ENCODE results near the gene SYNE3. TPM values are rescaled to one million over a fixed set of nuclear protein-coding genes. Genes with fewer than 3 reads are reported as not detected.
"Not testable (repeated sequence)": the region's sequence is repeated elsewhere in the genome, so short reads cannot be mapped to it uniquely, and the experiment has no call there.

Gene SYNE3
- total RNA-seq, 2 donors from 2014 or later: 78.9 to 79.1 TPM

DNA sequence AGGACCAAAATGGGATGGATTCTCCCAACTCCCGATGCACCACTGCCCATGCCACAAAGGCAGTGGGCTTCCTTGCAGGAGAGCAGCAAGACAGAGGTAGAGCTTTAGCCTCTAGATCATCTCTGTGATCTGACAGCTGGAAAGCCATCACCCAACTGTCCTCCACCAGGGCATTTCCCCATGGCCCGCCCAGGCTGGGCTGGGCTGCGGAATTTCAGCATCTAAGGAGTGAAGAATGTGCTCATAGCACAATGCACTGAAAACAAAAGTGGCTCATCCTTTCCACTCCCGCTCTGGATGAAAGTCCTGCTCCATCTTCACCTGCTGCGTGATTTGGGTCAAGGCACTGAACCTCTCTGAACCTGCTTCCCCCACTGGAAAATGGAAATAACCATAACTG is 5.6 kb downstream of the SYNE3 start:
- Mint-ChIP-seq H3K4me3 (no peak overlapping the region), H3K9me3 (no peaks in the 10 kb centered on the region)
- no peak for ATAC-seq (replicated peaks)

DNA sequence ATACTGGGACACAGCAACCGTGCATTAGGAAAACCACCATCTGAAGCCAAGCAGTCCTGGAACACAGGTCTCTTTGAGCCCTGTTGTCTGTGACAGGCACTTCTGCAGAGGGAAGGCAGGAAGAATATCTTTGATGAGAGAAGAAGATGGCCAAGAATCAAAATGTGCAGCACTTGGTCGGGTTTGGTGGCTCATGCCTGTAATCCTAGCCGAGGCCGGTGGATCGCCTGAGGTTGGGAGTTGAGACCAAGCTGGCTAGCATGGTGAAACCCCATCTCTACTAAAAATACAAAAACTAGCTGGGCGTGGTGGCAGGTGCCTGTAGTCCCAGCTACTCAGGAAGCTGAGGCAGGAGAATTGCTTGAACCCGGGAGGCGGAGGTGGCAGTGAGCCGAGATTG is 6.1 kb downstream of the SYNE3 start:
- not testable (repeated sequence) for H3K9me3 Mint-ChIP-seq; H3K27me3 Mint-ChIP-seq; ATAC-seq (replicated peaks)
- H3K27ac Mint-ChIP-seq: peak overlapping the region; percentile 70
- peak overlapping the region; percentile 31 for H3K4me3 Mint-ChIP-seq
- peaks cover 46% of the 10 kb centered on the region for H3K4me1 Mint-ChIP-seq
- peaks cover 79% of the 10 kb centered on the region for H3K36me3 Mint-ChIP-seq (ENCODE audit: low read depth)

More for the DNA sequence above, 5.6 kb downstream of the SYNE3 start:
- Mint-ChIP-seq H3K27me3 (no peaks in the 10 kb centered on the region), H3K36me3 (ENCODE audit: low read depth) (peaks cover 79% of the 10 kb centered on the region), H3K4me1 (peaks cover 44% of the 10 kb centered on the region), H3K27ac (no peak overlapping the region)

DNA sequence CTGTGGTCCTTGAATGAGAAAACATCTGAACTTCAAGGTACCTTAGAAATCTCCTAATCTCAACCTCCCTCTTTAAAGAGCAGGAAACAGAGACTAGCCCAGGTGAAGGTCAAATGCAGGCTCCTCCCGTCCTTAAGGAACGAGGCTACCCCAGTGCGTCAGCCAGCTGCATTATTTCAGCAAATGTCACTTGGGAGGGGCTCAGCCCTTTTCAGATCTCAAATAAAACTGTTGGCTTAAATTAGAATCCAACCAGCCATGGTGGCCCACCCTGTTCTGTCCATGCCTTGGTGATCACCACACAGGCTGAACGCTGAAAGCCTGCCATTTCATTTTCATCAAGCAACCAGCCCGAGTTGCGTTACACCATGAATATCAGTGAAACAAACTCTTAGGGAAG is 7.0 kb downstream of the SYNE3 start:
- peak overlapping the region; percentile 70 for H3K27ac Mint-ChIP-seq
- H3K9me3 Mint-ChIP-seq: no peaks in the 10 kb centered on the region
- peaks cover 75% of the 10 kb centered on the region for H3K36me3 Mint-ChIP-seq (ENCODE audit: low read depth)
- no peak overlapping the region for H3K4me3 Mint-ChIP-seq
- peaks cover 49% of the 10 kb centered on the region for H3K4me1 Mint-ChIP-seq
- no peaks in the 10 kb centered on the region for H3K27me3 Mint-ChIP-seq
- no peak for ATAC-seq (replicated peaks)

DNA sequence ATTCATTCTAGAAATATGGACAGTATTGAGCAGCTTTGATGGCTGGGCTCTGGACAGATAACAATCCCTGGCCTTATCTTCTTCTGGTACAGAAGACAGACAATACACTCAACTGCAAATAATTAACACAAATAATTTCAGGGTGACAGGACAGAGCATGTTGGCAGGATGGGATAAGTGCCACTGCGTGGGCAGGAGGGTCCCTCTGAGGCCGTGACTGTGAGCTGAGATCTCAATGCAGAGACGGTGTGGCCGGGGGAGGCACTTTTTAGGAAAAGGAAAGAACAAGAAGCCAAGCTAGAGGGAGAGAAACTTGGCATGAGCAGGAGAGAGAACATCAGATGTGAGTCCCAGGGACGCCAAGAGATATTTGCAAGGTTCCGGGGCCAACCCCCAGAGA is 8.1 kb downstream of the SYNE3 start:
- Mint-ChIP-seq H3K4me1 (peaks cover 54% of the 10 kb centered on the region), H3K9me3 (no peaks in the 10 kb centered on the region), H3K27me3 (no peaks in the 10 kb centered on the region), H3K36me3 (ENCODE audit: low read depth) (peaks cover 81% of the 10 kb centered on the region), H3K27ac (peak overlapping the region; percentile 65), H3K4me3 (peak overlapping the region; percentile 72)
- ATAC-seq (replicated peaks): no peak

DNA sequence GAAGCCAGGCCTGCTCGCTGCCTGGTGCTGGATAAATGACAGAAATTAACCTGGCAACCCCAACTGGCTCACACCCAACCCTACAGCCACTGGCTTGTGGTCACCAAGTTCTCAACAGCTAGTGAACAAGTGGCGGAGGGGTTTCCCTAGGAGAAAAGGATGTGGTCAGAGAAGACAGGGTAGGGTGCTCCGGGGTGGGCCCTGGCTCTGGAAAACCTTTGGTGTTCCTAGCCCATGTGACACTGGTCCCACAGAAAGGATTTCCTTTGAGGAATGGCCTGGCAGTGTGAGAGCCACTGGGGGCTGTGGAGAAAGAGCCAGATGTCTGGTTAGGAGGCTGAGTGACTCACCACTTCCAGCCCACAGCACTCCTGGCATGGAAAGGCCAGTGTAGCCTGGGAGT is 8.7 kb downstream of the SYNE3 start:
- H3K4me3 Mint-ChIP-seq: peak overlapping the region; percentile 72
- H3K4me1 Mint-ChIP-seq: peaks cover 49% of the 10 kb centered on the region
- ATAC-seq (replicated peaks): peak; percentile 52
- H3K36me3 Mint-ChIP-seq (ENCODE audit: low read depth): peaks cover 81% of the 10 kb centered on the region
- H3K9me3 Mint-ChIP-seq: no peaks in the 10 kb centered on the region
- peak overlapping the region; percentile 65 for H3K27ac Mint-ChIP-seq
- H3K27me3 Mint-ChIP-seq: no peaks in the 10 kb centered on the region

DNA sequence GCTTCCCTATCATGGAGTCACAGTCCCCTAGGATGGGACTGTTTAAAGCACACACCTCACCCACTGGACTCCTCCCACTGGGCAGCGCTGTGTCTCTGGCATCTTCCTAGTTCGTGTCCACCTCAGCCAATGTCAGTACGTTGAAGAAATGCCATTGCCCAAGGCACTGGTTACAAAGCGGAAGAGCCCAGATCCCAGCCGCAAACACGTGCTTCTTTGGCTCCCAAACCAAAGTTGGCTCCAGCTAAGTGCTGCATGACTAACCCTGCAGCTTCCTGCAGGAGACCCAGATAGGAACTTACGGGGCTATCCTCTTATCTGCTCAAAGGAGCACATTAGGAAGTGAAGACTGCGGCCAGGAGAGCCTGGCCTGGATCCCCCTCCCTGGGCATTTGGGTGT is 9.3 kb downstream of the SYNE3 start:
- H3K27ac Mint-ChIP-seq: no peak overlapping the region
- no peak for ATAC-seq (replicated peaks)
- peaks cover 53% of the 10 kb centered on the region for H3K4me1 Mint-ChIP-seq
- peak overlapping the region; percentile 72 for H3K4me3 Mint-ChIP-seq
- no peaks in the 10 kb centered on the region for H3K27me3 Mint-ChIP-seq
- H3K9me3 Mint-ChIP-seq: no peaks in the 10 kb centered on the region
- H3K36me3 Mint-ChIP-seq (ENCODE audit: low read depth): peaks cover 85% of the 10 kb centered on the region

DNA sequence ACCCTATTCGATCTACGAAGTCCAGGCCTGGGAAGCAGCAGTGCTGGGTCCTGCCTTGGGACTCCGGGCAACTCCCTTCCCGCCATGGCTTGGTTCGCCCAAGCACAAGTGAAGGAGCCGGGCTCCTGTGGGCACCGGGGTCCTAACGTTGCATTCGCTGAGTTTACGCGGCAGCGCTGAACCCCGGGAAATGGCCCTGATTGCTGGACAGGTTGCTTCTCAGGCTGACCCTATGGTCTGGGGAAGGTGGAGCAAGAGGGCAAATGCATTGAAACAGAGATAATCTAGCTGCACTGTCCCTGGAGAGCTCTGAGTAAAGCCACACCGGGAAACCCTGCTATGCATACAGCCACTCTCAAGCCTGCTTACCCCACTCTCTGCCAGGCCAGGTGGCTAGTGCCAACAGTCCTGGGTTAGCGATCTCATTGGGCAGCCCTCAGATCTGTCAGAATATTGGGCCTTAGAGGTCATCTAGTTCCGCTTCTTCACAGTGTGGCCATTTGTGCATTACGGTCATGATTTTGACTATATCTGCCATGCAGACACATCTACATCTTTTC is 11.3 kb downstream of the SYNE3 start:
- Mint-ChIP-seq H3K36me3 (ENCODE audit: low read depth) (peaks cover 85% of the 10 kb centered on the region), H3K27me3 (no peaks in the 10 kb centered on the region), H3K9me3 (no peaks in the 10 kb centered on the region), H3K4me1 (peaks cover 60% of the 10 kb centered on the region), H3K27ac (peak overlapping the region; percentile 94), H3K4me3 (peak overlapping the region; percentile 72)
- no peak for ATAC-seq (replicated peaks)

DNA sequence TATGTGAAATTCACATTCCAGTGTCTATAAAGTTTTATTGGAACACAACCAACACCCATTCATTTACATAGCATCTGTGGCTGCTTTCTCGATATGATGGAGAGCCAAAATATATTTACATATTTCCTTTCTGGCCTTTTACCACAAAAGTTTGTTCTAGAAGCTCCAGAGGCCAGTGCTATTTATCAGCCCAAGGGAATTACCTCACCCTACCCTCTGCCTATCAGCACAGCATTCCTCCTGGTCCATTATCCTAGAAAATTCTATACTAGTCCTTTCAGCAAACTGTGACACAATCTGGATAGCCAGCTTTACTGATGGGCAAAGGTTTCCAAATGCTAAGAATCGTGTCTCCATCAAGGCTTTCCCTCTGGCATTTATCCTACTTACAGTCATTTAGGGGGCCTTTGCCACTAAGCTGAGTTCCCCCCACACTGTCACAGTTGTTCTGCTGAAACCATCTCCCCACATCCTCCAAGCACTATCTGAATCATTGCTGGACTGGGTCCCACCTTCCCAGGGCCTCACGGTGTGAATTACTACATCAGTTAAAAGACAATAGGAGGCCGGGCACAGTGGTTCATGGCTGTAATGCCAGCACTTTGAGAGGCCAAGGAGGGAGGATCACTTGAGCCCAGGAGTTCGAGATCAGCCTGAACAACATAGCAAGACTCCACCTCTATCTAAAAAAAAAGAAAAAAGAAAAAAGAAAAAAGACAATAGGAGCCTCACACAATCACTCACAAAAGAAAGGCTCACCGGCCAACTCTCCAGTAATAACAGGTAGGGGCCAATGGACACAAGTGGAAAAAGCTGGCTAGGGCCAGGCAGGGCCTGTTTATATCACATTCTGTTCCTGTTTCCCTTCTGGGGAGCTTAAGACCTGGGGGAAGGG is 12.1 kb downstream of the SYNE3 start:
- peak overlapping the region; percentile 72 for H3K4me3 Mint-ChIP-seq
- H3K4me1 Mint-ChIP-seq: peaks cover 56% of the 10 kb centered on the region
- H3K36me3 Mint-ChIP-seq (ENCODE audit: low read depth): peaks cover 83% of the 10 kb centered on the region
- peak; percentile 85 for ATAC-seq (replicated peaks)
- peak overlapping the region; percentile 94 for H3K27ac Mint-ChIP-seq
- H3K9me3 Mint-ChIP-seq: no peaks in the 10 kb centered on the region
- H3K27me3 Mint-ChIP-seq: no peaks in the 10 kb centered on the region

DNA sequence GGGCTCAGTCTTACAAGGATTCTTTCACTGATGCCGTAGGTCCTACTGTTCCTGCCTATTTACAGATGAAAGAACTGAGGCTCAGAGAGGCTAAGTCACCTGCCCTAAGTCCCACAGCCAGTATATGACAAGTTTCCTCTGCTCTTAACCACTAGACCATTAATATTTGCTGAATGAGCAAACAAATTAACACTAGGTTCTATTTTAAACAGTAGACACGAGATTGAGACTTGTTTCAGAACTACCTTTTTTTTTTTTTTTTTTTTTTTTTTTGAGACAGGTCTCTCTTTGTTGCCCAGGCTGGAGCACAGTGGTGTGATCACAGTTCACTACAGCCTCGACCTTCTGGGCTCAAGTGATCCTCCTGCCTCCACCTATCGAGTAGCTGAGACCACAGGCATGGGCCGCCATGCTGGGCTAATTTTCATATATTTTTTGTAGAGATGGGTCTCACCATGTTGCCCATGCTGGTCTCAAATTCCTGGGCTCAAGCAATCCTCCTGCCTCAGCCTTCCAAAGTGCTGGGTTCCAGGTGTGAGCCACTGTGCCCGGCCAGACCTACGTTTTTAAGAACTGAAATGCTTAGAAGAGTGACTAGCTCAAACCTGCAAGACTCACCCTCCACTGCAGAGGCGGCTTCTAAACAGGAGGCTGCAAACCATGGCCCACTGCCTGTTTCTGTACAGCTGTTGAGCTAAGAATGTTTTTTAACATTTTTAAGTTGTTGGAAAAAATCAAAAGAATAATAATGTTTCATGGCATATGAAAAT is 12.9 kb downstream of the SYNE3 start:
- ATAC-seq (replicated peaks): peak; percentile 18
- peaks cover 90% of the 10 kb centered on the region for H3K36me3 Mint-ChIP-seq (ENCODE audit: low read depth)
- peak overlapping the region; percentile 72 for H3K4me3 Mint-ChIP-seq
- H3K4me1 Mint-ChIP-seq: peaks cover 55% of the 10 kb centered on the region
- peak overlapping the region; percentile 94 for H3K27ac Mint-ChIP-seq
- no peaks in the 10 kb centered on the region for H3K27me3 Mint-ChIP-seq
- H3K9me3 Mint-ChIP-seq: no peaks in the 10 kb centered on the region

DNA sequence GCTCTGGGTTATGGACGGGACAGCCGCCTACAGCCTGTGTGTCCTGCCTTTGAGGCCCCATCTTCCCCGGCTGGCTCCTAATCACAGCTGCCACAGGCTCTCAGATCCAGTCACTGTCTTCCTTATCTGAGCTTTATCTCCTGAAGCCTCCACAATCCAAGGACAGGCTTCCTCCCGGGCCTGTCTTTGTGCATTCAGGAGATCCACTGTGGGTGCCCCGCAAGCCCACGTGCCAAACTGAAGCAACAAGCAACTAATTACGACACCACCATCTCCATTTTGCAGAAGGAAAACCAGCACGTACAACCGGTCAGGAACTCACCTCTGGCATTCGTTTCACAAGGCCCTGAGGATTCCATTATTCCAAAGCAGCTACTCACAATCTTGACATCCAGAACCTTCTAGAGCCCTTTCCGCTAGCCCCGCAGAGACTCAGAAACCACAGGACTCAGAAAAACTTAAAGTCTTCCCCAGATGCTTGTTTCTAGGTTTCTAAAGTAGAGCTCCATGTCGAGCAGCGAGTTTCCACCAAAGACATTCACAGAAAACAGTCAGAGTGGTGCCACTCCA is 14.0 kb downstream of the SYNE3 start:
- peaks cover 49% of the 10 kb centered on the region for H3K4me1 Mint-ChIP-seq
- H3K27me3 Mint-ChIP-seq: no peaks in the 10 kb centered on the region
- peaks cover 84% of the 10 kb centered on the region for H3K36me3 Mint-ChIP-seq (ENCODE audit: low read depth)
- no peak for ATAC-seq (replicated peaks)
- H3K4me3 Mint-ChIP-seq: peak overlapping the region; percentile 72
- peak overlapping the region; percentile 94 for H3K27ac Mint-ChIP-seq
- no peaks in the 10 kb centered on the region for H3K9me3 Mint-ChIP-seq

DNA sequence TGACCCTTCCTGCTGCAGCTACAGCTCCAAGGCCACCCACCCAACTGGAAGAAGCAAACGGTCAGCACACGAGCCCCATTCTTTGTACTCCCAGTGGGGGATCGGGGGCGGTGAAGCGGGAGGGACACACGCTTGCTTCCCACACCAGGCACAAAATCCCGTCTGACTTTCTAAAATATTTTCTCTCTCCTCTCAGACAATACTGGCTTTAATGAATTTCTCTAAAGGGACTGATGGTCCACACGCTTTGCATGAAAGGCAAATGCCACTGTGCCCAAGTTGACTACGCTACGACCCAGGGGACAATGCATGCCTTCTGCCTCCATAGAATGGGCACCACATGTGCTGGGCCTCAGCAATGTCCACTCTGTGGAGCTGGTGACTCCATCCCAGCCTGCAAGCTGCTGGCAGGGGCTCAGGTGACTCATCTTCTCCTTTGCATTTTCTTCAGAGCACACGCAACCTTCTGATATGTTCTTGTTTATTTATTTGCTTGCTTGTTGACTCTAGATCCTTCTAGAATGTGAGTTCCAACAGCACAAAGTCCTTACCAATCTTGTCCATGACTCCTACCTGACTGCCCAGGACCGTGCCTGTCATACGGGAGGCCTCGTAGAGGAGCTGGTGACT is 15.6 kb downstream of the SYNE3 start:
- Mint-ChIP-seq H3K27me3 (no peaks in the 10 kb centered on the region), H3K4me3 (peak overlapping the region; percentile 35), H3K4me1 (peaks cover 53% of the 10 kb centered on the region), H3K9me3 (no peaks in the 10 kb centered on the region), H3K27ac (peak overlapping the region; percentile 49), H3K36me3 (ENCODE audit: low read depth) (peaks cover 70% of the 10 kb centered on the region)
- ATAC-seq (replicated peaks): no peak

DNA sequence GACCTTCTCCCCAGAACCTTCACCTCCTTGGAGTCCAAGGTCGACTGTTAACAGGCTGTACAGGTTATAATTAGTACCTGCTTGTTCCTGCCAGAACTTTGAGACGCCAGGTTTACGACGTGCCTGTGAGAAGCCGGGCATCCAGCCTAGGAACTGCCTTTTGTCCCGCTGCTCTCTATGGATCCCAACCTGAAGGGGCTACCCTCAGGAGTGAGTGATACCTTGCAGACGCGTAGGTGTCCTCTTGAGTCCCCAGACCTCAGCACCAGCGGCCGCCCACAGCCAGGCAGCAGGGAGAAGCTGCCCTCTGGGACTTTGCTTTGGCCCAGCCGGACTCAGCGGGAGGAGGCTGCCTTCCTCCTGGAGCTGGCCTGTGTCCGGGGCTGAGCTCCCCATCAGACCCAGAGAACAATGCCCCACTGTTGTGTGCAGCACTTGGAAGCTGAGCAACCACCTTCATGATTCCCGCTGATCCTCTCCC is 16.2 kb downstream of the SYNE3 start:
- no peak for ATAC-seq (replicated peaks)
- H3K36me3 Mint-ChIP-seq (ENCODE audit: low read depth): peaks cover 69% of the 10 kb centered on the region
- H3K9me3 Mint-ChIP-seq: no peaks in the 10 kb centered on the region
- H3K4me3 Mint-ChIP-seq: peak overlapping the region; percentile 41
- H3K27me3 Mint-ChIP-seq: no peaks in the 10 kb centered on the region
- peaks cover 57% of the 10 kb centered on the region for H3K4me1 Mint-ChIP-seq
- H3K27ac Mint-ChIP-seq: peak overlapping the region; percentile 79

DNA sequence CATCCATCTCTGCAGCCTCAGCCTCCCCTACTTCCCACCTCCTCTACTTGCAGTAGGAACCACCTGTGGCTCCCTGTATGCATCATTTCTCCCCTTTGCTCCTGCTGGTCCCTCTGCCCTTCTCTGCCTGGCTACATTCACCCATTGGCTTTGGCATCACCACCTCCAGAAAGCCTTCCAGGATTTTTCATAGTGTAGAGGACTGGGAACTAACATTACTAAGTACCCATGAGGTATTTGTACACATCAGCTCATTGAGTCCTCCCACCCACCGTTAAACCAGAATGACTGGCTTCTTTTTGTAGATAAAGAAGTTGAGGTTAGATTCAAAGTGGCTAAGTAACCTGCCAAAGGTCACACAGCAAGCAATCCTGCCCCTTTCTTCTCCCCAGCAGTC is 17.1 kb downstream of the SYNE3 start:
- Mint-ChIP-seq H3K36me3 (ENCODE audit: low read depth) (peaks cover 67% of the 10 kb centered on the region), H3K27ac (peak overlapping the region; percentile 79), H3K4me1 (peaks cover 55% of the 10 kb centered on the region), H3K27me3 (no peaks in the 10 kb centered on the region), H3K4me3 (peak overlapping the region; percentile 41), H3K9me3 (no peaks in the 10 kb centered on the region)
- peak; percentile 37 for ATAC-seq (replicated peaks)
